SK-N-SH (cell line): ENCODE results near the gene SKI.

Experiments
- EP300 ChIP-seq, 2 experiments: IDR thresholded peaks; 2 replicates each; pipeline versions ENCODE4 v1.4.0 to v1.6.1; 2012; ENCODE audit warnings: borderline replicate concordance in 1 of 2, low read depth in 1 of 2, low read length in 1 of 2
- EZH2phosphoT487 ChIP-seq: fragments of 200-600 bp; sonication (generic); IDR thresholded peaks from 2 replicates; pipeline ENCODE4 v1.6.1; 2017; ENCODE audit warnings: low read depth, mixed run types, mild to moderate bottlenecking, antibody characterized with exemption, moderate library complexity, borderline replicate concordance
- FOXM1 ChIP-seq: IDR thresholded peaks from 2 replicates; pipeline ENCODE4 v1.4.0; 2012; ENCODE audit warnings: low read depth, mild to moderate bottlenecking
- JUND ChIP-seq: IDR thresholded peaks from 2 replicates; pipeline ENCODE4 v1.4.0; 2012
- MAX ChIP-seq: IDR thresholded peaks from 2 replicates; pipeline ENCODE4 v1.4.0; 2012; ENCODE audit warnings: low read depth
- MEF2A ChIP-seq: IDR thresholded peaks from 2 replicates; pipeline ENCODE4 v1.4.0; 2012; ENCODE audit warnings: low read depth, borderline replicate concordance
- POLR2AphosphoS5 ChIP-seq: IDR thresholded peaks from 2 replicates; pipeline ENCODE4 v1.6.1; 2012; ENCODE audit warnings: low read depth, low read length
- RAD21 ChIP-seq: IDR thresholded peaks from 2 replicates; pipeline ENCODE4 v1.6.1; 2012; ENCODE audit warnings: mild to moderate bottlenecking, low read length
- SMC3 ChIP-seq: IDR thresholded peaks from 2 replicates; pipeline ENCODE4 v1.6.1; 2012; ENCODE audit warnings: low read depth, low read length, improper control_type of control experiment
- TAF1 ChIP-seq: IDR thresholded peaks from 2 replicates; pipeline ENCODE4 v1.6.1; 2012; ENCODE audit warnings: low read depth, mild to moderate bottlenecking, low read length, moderate library complexity, borderline replicate concordance
- YY1 ChIP-seq: IDR thresholded peaks from 2 replicates; pipeline ENCODE4 v1.4.0; 2012; ENCODE audit warnings: low read depth, mild to moderate bottlenecking
- TF ChIP-seq, protein P1 (sequence below): fragments of 200-600 bp; sonication (generic); IDR thresholded peaks from 2 replicates; pipeline ENCODE4 v1.6.1; 2017; ENCODE audit warnings: antibody characterized with exemption, mild to moderate bottlenecking, moderate library complexity
- TF ChIP-seq, protein P2 (sequence below): IDR thresholded peaks from 2 replicates; pipeline ENCODE4 v1.4.0; 2012; ENCODE audit warnings: low read depth, borderline replicate concordance

GRCh38 chr1:2335721-2336455 lies 107.8 kb downstream of the SKI start:
- TF ChIP-seq MAX (no peak), EP300 (IDR thresholded peaks at IDR 0.05; ENCODE audit: borderline replicate concordance in 1 of 2, low read depth in 1 of 2, low read length in 1 of 2) (no peak), YY1 (no peak), MEF2A (no peak), JUND (no peak), FOXM1 (no peak), SMC3 (no peak), RAD21 (no peak), POLR2AphosphoS5 (no peak), EZH2phosphoT487 (no peak), TAF1 (no peak)
- TF ChIP-seq, protein P1, sequence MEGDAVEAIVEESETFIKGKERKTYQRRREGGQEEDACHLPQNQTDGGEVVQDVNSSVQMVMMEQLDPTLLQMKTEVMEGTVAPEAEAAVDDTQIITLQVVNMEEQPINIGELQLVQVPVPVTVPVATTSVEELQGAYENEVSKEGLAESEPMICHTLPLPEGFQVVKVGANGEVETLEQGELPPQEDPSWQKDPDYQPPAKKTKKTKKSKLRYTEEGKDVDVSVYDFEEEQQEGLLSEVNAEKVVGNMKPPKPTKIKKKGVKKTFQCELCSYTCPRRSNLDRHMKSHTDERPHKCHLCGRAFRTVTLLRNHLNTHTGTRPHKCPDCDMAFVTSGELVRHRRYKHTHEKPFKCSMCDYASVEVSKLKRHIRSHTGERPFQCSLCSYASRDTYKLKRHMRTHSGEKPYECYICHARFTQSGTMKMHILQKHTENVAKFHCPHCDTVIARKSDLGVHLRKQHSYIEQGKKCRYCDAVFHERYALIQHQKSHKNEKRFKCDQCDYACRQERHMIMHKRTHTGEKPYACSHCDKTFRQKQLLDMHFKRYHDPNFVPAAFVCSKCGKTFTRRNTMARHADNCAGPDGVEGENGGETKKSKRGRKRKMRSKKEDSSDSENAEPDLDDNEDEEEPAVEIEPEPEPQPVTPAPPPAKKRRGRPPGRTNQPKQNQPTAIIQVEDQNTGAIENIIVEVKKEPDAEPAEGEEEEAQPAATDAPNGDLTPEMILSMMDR: no peak
- TF ChIP-seq, protein P2, sequence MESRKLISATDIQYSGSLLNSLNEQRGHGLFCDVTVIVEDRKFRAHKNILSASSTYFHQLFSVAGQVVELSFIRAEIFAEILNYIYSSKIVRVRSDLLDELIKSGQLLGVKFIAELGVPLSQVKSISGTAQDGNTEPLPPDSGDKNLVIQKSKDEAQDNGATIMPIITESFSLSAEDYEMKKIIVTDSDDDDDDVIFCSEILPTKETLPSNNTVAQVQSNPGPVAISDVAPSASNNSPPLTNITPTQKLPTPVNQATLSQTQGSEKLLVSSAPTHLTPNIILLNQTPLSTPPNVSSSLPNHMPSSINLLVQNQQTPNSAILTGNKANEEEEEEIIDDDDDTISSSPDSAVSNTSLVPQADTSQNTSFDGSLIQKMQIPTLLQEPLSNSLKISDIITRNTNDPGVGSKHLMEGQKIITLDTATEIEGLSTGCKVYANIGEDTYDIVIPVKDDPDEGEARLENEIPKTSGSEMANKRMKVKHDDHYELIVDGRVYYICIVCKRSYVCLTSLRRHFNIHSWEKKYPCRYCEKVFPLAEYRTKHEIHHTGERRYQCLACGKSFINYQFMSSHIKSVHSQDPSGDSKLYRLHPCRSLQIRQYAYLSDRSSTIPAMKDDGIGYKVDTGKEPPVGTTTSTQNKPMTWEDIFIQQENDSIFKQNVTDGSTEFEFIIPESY: no peak
